GM19328 (cell line): ENCODE results near the gene MMRN2.

ENCODE experiments used
- ATAC-seq: cut with Tn5 transposase; IDR thresholded peaks from one replicate; pipeline ENCODE4 v1.9.1; 2021; ENCODE audit warnings: mild to moderate bottlenecking, moderate library complexity; ENCODE audit not compliant: unreplicated experiment

The MMRN2 gene

GRCh38 chr10:86888585-86889381 lies 68.6 kb downstream of the MMRN2 start:
- ATAC-seq: peak; percentile 99
